ENCODE results near the gene PPM1H.
"Not testable (repeated sequence)": the region's sequence is repeated elsewhere in the genome, so short reads cannot be mapped to it uniquely, and the experiment has no call there.

PPM1H gene

DNA sequence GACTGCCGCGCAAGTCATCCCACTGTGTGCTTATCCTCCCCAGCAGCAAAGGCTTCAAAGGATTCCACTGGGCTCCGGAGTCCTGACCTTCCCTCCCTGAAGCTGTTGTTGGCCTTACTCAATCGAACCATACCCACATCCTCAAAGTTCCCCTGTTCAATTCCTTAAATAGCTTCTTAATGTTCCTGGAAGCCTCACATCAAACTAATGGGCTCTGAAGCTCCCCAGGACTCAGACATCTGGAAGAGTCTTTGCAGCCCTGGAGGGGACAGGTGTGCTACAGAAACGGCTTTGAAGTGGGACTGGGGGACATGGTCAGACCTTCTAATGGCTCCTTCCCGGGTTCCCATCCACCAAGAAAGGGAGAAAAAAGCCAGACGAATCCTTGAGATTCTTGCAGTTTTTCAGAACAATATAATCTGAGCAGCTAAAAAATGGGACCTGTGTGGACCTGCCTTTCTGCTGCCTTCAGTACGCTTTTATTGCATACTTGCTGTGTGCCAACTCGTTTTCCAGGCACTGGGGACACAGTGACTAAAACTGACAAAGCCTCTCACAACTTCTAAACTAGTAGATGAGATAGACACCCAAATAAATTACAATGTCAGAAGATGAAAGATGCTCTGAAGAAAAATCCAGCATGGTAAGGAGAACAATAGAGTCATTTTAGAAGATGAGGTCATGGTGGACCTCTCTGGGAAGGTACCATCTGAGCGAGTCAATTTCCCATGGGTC, 263.8 kb downstream of the PPM1H start:
- ATAC-seq, result no peak

DNA sequence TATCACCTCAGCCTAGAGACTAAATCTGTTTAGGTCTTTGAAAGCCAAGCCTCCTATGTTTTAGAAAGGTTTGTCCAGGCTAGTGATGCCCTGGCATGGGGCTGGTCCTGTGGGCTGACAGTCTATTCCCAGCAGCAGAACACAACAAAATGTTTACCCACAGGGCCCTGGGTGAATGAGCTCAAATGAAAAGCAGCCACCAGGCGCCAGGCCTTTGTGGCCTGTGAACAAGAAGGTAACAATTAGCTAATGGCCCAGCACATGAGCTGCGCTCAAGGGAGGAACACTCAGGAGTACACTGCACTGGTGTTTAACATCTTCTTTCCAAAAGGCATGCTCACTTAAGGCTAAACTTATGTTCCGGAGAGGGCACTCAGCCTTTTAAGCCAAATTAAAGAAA, 266.2 kb downstream of the PPM1H start:
- no peak for ATAC-seq

DNA sequence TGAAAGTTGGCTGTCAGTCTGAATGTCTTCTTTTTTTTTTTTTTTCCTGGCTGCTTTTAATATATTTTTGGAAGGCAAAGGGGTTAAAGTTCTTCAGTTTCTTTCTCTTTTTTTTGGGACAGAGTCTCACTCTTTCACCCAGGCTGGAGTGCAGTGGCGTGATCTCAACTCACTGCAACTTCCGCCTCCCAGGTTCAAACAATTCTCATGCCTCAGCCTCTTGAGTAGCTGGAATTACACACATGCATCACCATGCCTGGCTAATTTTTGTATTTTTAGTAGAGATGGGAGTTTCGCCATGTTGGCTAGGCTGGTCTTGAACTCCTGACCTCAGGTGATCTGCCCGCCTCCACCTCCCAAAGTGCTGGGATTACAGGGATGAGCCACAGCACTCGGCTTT, 270.0 kb downstream of the PPM1H start:
- ATAC-seq, result not testable (repeated sequence)

DNA sequence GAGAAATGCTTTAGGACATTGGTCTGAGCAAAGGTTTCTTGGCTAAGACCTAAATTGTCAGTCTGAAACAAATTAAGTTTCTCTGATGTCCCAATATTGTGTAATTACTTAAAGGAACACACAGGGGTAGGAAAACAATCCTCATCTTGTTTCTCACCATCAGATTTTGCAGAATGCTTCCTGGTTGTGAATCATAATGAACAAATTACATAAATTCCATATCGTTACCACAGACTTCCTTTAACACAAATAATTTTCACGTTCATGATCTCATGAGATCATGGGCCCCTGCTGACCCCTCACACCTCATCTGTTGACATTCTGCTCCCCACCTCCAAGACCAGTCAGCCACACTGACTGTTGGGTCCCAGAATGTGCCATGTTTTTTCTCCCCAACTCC, 274.2 kb downstream of the PPM1H start:
- no peak for ATAC-seq

DNA sequence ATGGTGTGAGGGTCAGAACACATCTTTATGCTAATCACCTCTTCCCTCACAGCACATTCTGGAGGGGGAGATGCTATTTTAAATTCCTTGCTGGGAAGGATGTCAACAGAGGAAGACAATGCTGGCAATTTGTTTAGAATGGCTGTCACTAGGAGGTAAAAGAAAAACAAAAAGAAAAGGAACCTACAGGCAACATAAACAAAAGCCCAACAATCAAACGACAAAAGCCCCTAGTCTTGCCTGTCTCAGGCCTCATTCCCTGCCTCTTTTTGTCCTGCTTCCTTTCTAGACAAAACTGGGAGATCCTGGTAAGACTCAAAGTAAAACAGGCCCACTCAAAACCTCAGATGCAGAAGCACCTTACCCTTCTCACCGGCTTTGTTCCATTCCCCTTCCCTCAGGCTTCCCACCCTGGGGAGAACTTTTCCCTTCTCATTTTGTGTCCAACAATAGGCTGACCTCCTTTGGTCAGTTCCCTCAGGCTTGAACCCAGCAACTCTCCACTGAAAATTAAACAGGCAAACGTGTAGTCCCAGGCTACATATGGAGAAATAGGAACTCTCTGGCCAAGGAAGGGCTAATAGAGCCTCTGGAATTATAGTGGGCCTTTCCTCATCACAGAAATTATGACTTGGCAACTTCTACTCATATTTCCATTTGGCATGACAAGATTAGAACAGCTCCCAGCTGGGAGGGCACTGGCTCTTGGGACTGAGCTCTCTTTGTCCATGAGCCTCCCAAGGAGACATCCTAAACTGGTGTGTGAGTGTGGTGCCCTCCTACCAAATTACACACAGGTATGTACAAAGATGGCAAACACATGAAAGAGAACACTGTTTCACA, 275.3 kb downstream of the PPM1H start:
- ATAC-seq, result no peak

DNA sequence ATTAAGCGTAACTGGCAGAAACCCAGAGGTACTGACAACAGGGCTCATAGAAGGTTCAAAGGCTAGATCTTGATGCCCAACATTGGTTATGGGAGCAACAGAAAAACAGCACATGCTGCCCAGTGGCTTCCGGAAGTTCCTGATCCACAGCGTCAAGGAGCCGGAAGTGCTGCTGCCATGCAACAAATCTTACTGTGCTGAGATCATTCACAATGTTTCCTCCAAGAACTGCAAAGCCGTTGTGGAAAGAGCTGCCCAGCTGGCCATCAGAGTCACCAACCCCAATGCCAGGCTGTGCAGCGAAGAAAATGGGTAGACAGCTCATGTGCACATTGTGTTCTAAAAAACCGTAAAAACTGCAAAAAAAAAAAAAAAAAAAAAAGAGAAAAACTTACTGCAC, 276.0 kb downstream of the PPM1H start:
- ATAC-seq, result no peak

DNA sequence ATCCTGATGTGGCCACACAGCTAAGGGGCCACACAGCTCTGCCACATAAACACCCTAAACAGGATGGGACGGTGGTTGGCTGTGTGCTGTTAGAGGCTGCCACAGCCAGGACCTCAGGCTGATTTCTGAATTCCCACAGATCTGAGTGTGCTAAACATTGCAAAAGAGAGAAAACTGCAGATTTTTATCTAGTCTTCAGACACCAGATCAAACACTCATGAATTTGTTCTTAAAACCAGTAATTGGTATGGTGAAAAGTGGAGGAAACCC, 277.7 kb downstream of the PPM1H start:
- no peak for ATAC-seq

DNA sequence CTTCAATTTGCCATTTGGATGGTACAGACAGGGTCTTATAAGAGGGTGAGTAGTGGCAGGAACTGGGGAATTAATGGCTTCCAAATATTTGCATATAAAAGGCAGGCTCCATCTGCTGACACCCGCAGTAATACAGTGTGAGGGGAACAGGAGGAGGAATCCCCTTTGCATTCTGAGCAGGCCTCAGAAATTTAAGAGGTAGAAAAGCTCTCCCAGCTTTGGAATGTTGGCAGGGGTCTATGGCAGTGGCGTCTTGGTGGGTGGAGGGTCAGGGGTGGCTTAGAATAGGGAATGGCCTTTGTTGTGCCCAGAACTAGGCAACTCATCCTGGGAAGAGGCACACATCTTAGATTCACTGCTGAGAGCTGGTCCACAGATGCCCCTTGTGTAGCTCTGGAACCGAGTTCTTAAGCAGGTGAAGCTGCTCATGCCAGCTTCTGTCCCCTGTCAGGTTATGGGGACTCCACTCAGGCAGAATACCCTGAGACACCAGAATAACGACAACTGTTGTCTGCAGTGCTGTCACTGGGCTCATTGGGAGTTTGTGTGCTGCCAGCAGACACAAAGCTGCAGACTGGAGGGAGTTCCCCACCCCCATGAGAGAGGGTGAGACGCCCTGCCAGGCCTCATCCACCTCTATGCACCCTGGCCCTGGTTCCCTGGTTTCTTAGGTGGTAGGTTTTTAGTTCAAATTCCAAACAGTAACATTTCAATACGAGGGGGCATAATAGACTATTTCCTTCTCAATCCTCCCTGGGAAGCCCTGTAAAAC, 278.2 kb downstream of the PPM1H start:
- ATAC-seq, result no peak

DNA sequence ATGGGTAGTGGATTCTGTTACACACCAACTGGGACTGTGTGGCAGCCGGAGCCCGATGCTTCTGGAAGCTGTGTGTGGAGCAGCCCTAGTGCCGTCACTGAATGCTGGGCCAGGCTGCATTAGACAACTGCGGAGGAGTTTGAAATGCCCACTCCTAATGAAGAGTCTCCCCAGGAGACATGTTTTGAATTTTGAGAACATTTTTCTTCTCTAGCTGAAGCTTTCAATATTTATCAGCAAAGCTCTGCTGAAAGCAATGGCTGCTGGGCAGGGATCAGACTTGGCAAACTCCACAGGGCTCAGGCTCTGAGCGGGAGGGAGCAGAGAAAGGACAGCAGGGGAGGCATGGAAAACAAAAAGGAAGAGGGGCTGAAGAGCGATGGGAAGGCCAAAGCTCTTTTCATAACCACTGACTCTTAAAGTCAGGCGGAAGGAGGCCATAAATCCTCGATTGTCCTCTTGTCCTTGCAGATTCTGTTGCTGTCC, 279.2 kb downstream of the PPM1H start:
- ATAC-seq, result no peak

DNA sequence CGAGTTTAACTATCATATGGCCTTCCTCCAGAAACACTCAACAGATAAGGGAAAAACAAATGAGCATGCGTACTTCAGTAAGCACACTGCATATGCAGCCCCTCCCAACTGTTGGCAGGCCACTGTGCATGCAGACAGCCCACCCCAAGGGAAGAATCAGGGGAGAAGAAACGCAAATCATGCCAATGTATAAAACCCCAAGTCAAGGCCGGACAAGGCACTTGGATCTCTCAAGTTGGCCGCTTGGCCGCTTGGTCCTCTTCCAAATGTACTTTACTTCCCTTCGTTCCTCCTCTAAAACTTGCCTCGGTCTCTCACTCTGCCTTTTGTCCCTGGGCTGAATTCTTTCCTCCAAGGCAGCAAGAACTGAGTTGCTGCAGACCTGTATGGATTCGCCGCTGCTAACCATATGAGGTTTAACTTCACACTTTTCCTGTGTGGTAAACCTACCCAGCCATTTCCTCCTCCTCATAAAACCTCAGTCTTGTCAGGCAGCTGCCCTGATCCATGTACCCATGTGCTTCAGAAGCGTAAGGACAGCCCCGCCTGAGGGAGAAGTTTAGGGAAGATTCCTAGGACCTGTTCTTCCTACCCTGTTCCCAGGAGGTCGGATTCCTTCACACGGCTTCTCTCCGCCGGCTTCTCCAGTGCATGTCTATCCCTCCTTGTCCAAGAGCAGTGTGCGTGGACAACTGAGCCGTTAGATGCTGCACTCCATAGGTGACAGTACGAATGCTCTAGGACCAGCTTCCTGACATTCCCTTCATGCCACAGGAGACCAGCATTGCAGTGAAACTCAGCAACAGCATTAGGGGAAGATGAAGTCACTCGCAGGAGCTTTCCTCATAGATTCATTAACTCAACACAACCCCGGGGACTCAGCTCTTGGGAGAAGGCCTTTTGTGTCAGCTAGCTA, 280.4 kb downstream of the PPM1H start:
- no peak for ATAC-seq

DNA sequence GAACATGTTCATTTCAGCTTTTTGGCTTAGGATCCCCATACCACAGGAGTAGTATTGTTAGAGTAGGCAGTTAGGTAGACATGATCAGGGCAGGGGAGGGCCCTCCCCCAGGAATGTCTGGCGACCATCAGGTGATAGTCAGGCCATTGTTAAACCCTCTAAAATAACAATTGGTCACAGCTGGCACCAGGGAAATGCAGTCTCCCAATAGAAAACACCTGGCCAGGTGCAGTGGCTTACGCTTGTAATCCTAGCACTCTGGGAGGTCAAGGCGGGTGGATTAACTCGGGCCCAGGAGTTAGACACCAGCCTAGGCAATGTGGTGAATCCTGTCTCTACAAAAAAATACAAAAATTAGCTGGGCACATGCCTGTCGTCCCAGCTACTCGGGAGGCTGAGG, 281.2 kb downstream of the PPM1H start:
- no peak for ATAC-seq

DNA sequence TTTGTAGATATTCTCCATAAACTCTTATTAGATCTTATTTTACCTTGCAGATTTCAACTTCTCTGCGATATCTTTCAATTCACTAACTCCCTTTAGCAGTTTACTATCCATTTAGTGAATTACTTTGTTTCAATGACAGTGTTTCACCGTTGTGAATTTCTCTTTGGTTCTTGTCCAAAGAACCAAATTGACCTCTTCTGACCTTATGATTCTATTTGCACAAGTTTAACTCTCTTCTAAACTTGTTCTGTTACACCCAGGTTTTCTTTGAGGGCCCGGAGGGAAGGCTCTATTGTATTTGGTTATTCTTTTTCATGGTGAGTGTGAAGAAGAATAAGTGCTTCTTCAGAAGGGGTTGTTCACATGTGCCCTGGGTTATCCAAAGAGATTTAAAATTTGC, 281.6 kb downstream of the PPM1H start:
- no peak for ATAC-seq

DNA sequence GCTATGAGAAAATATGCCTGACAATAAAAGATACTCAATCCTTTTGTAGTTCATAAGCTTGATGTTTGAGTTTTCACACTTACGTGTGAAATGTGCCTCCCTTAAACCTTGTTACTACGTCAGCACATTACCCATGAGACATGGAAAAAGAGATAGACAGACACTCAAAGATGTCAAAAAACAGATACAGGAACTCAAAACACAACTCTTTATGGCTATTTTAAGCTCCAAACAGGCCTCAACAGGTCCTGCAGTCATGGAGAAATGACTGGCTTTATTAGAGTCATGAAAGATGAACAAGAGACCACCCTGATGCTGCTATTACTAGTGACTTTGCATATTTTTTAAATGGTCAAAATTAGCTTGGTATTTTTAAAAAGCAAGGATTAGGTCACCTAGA, 283.8 kb downstream of the PPM1H start:
- no peak for ATAC-seq

DNA sequence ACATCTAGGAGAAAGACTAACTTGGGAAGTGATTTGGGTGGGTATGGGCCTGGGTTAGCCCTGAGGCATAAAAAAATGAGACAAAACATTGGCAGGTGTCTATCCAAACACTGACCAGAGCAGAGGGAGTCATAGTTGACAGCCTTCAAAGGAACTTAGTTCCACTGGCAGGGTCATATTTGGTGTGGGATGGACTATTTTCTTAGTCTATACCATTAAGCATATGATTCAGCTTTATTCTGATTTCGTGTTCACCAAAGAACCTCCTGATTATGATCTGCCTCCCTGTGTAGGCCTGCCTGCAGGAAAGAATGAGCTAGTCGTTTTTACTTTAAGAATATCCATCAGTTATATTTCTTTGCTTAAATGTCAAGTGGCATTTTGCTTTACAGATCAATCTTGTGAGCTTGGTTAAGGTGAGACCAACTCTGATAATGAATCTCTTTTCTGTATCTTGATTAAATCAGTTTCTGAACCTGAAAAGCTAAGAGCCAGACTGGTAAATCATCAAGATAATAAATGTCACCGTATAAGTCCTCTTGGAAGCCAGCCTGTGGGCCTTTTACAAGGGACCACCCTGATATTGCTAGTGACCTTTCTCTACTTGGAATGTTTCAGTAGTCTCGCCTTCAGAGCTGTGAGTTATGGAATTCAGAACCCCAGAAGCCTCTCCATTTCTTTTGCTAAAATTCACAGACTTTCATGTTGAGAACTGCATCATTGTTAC, 285.4 kb downstream of the PPM1H start:
- no peak for ATAC-seq

DNA sequence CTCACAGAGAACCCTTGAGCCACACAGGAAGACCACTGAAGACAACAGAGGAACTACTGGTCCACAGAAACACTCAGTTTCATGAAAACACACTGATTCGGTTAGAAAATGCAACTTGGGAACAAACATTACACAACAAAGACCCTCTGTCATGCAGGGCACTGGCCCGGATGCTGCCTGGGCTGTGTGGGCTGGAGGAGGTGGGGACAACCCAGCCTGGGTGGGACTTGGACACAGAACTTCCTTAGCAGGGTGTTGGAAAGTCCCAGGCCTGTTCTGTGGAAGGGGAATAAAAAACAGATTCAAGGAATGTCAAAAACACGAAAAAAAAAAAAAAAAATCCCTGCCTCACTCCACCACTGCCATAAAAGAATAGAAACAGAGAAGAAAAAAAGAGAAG, 287.4 kb downstream of the PPM1H start:
- no peak for ATAC-seq

DNA sequence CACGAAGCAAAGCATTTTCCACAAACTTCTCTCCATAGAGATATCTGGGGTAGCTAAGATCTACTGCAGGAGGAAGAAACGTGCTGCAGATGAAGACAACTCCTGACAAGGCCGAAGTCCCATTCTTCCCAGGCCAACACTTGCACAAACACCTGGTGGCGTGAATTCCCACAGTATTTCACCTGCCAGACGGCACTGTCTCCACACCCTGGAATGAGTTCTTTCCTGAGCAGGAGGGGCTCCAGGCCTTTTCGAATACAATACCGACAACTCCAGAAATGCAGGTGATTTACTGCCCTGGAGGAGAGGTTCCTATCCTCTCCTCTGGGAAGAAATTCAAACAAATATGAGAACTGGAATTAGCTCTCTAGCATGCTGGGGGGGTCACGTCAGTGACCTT, 288.4 kb downstream of the PPM1H start:
- ATAC-seq, result no peak

DNA sequence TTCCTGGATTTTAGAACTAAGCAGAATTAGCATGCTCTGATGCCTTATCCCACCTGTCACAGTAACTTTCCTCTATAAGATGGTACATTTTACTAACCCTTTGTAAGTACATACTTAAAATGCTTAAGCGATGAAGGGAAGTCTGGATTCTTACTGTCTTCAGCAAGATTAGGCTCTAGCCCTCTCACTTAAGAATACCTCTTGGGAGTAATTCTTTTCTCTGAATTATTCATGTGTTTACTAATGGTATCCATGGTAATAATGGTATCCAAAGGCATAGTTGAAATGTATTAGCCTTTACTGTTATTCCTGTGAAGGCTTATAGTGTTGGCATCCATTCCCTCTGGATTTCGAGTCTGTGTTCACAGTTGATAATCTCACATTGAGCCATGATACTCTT, 291.5 kb downstream of the PPM1H start:
- no peak for ATAC-seq

DNA sequence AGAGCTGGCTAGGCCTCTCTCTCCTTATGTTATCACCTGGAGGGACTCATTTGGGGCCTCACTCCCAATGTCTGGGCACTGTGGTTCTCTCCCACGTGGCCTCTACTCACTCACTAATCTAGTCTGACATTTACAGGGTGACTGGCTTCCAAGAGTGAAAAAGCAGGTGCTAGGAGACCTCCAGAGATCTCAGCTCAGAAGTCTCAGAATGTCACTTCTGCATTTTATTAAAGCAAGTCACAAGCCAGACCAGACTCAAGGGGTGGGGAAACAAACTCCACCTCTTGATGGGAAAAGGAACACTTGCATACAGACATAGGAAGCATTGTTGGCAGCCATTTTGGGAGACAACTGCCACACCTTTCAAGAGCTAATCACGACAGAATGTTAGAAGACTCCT, 292.5 kb downstream of the PPM1H start:
- no peak for ATAC-seq

DNA sequence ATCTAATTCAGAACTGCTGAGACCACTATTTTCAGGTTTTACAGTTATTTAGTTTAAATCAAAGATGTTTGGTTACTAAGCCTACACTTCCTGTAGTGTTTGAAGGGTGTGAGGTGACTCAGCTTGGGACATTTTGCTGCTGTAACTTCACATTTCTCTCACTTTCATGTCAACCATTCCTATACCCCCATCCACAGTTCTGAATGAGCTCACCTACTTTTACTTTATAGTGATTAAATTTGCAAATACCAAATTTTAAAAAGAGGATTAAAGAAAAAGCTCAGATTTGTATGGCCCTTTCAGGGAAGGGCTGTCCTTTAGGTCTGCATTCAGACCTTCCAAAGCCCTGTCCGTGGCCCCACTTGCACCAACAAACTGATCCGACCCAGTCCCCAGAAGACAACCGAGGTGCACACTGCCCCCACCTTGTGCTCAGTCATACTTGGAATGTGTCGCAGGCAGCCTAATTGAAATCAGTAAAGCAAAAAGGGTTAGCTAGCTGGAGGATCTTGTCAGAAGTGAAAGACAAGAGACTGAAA, 294.0 kb downstream of the PPM1H start:
- peak; percentile 97 to 99 for ATAC-seq

DNA sequence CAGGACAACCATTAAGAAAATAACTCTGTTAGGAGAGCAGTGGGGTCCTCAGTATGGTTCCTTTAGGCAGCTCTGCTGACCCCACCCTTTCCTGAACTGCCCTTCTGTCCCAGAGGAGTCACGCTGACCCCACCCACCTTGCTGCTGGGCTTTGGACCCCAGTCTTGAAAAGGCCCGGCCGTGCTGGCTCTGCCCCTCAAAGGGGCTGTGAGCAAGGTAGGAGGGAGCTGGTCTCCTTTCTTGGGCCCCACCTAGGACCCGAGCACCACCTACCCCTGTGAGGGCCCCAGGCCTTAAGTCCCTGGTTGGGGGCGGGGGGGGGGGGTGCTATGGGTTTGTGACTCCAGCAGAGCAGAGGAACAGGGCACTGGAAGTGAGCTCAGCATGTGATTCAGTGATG, 297.3 kb downstream of the PPM1H start:
- no peak for ATAC-seq

DNA sequence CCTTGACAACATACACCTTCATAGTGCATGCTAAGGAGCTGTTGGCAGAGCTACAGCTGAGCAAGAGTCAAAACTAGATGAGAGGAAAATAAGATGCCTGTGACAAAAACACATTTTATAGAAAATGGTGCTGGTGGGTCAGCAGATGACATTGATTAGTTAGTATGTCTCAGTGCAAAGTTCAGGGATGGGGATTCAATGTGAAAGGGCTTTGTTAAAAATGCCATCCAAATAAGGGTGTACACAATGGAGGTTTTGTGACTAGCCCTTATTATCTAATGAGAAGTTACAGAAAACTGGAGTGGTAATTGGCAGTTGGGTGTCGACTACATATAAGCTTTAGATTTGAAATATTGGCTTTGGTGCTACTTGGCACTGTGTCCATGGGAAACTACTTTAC, 299.3 kb downstream of the PPM1H start:
- ATAC-seq, result no peak
